Measurements from ENCODE around the gene RAB1B.

RAB1B gene

GRCh38 chr11:66248903-66249302 is 19.5 kb upstream of the RAB1B start:
- TF ChIP-seq GATA3 (IDR thresholded peaks at IDR 0.05; ENCODE audit: low read depth, low read length) (no peak), GATA2 (IDR thresholded peaks at IDR 0.05; ENCODE audit: low read depth, low read length) (no peak)

GRCh38 chr11:66251809-66252208 is 16.6 kb upstream of the RAB1B start:
- TF ChIP-seq GATA2 (IDR thresholded peaks at IDR 0.05; ENCODE audit: low read depth, low read length) (no peak), GATA3 (IDR thresholded peaks at IDR 0.05; ENCODE audit: low read depth, low read length) (no peak)

- TF ChIP-seq GATA3 (IDR thresholded peaks at IDR 0.05; ENCODE audit: low read depth, low read length) (no peak), GATA2 (IDR thresholded peaks at IDR 0.05; ENCODE audit: low read depth, low read length) (no peak)
Observed at GRCh38 chr11:66258473-66258893, 10.0 kb upstream of the RAB1B start.

- TF ChIP-seq GATA3 (IDR thresholded peaks at IDR 0.05; ENCODE audit: low read depth, low read length) (no peak), GATA2 (IDR thresholded peaks at IDR 0.05; ENCODE audit: low read depth, low read length) (no peak)
Observed at GRCh38 chr11:66259225-66259624, 9.2 kb upstream of the RAB1B start.

GRCh38 chr11:66259956-66260355 is 8.5 kb upstream of the RAB1B start:
- no peak for TF ChIP-seq GATA3 (IDR thresholded peaks at IDR 0.05; ENCODE audit: low read depth, low read length)
- no peak for TF ChIP-seq GATA2 (IDR thresholded peaks at IDR 0.05; ENCODE audit: low read depth, low read length)

- no peak for TF ChIP-seq GATA2 (IDR thresholded peaks at IDR 0.05; ENCODE audit: low read depth, low read length)
- no peak for TF ChIP-seq GATA3 (IDR thresholded peaks at IDR 0.05; ENCODE audit: low read depth, low read length)
Observed at GRCh38 chr11:66261578-66261977, 6.9 kb upstream of the RAB1B start.

- TF ChIP-seq GATA2 (IDR thresholded peaks at IDR 0.05; ENCODE audit: low read depth, low read length): no peak
- TF ChIP-seq GATA3 (IDR thresholded peaks at IDR 0.05; ENCODE audit: low read depth, low read length): no peak
Observed at GRCh38 chr11:66262191-66262590, 6.2 kb upstream of the RAB1B start.

- TF ChIP-seq GATA3 (IDR thresholded peaks at IDR 0.05; ENCODE audit: low read depth, low read length): no peak
- no peak for TF ChIP-seq GATA2 (IDR thresholded peaks at IDR 0.05; ENCODE audit: low read depth, low read length)
Observed at GRCh38 chr11:66262696-66263095, 5.7 kb upstream of the RAB1B start.

GRCh38 chr11:66263231-66263630 is 5.2 kb upstream of the RAB1B start:
- TF ChIP-seq GATA2 (IDR thresholded peaks at IDR 0.05; ENCODE audit: low read depth, low read length): no peak
- no peak for TF ChIP-seq GATA3 (IDR thresholded peaks at IDR 0.05; ENCODE audit: low read depth, low read length)

- TF ChIP-seq GATA3 (IDR thresholded peaks at IDR 0.05; ENCODE audit: low read depth, low read length): no peak
Observed at GRCh38 chr11:66263785-66264184, 4.7 kb upstream of the RAB1B start.

GRCh38 chr11:66264383-66264782 is 4.1 kb upstream of the RAB1B start:
- no peak for TF ChIP-seq GATA3 (IDR thresholded peaks at IDR 0.05; ENCODE audit: low read depth, low read length)
- no peak for TF ChIP-seq GATA2 (IDR thresholded peaks at IDR 0.05; ENCODE audit: low read depth, low read length)

- TF ChIP-seq GATA3 (IDR thresholded peaks at IDR 0.05; ENCODE audit: low read depth, low read length) (no peak), GATA2 (IDR thresholded peaks at IDR 0.05; ENCODE audit: low read depth, low read length) (no peak)
Observed at GRCh38 chr11:66264914-66265313, 3.5 kb upstream of the RAB1B start.

- no peak for TF ChIP-seq GATA3 (IDR thresholded peaks at IDR 0.05; ENCODE audit: low read depth, low read length)
- no peak for TF ChIP-seq GATA2 (IDR thresholded peaks at IDR 0.05; ENCODE audit: low read depth, low read length)
Observed at GRCh38 chr11:66265531-66266377, 2.7 kb upstream of the RAB1B start.

- no peak for TF ChIP-seq GATA3 (IDR thresholded peaks at IDR 0.05; ENCODE audit: low read depth, low read length)
- no peak for TF ChIP-seq GATA2 (IDR thresholded peaks at IDR 0.05; ENCODE audit: low read depth, low read length)
Observed at GRCh38 chr11:66266378-66267038, 1.9 kb upstream of the RAB1B start.

- no peak for TF ChIP-seq GATA2 (IDR thresholded peaks at IDR 0.05; ENCODE audit: low read depth, low read length)
- TF ChIP-seq GATA3 (IDR thresholded peaks at IDR 0.05; ENCODE audit: low read depth, low read length): no peak
Observed at GRCh38 chr11:66267039-66267378, 1.4 kb upstream of the RAB1B start.
